GM21423 (cell line): ENCODE data around the gene NABP1.
"Not testable (repeated sequence)": the region's sequence is repeated elsewhere in the genome, so short reads cannot be mapped to it uniquely, and the experiment has no call there.

ENCODE experiments used
- ATAC-seq: cut with Tn5 transposase; IDR thresholded peaks from one replicate; pipeline ENCODE4 v1.9.1; 2021; ENCODE audit warnings: mild to moderate bottlenecking, moderate library complexity; ENCODE audit not compliant: unreplicated experiment

Gene NABP1, protein sequence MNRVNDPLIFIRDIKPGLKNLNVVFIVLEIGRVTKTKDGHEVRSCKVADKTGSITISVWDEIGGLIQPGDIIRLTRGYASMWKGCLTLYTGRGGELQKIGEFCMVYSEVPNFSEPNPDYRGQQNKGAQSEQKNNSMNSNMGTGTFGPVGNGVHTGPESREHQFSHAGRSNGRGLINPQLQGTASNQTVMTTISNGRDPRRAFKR

DNA sequence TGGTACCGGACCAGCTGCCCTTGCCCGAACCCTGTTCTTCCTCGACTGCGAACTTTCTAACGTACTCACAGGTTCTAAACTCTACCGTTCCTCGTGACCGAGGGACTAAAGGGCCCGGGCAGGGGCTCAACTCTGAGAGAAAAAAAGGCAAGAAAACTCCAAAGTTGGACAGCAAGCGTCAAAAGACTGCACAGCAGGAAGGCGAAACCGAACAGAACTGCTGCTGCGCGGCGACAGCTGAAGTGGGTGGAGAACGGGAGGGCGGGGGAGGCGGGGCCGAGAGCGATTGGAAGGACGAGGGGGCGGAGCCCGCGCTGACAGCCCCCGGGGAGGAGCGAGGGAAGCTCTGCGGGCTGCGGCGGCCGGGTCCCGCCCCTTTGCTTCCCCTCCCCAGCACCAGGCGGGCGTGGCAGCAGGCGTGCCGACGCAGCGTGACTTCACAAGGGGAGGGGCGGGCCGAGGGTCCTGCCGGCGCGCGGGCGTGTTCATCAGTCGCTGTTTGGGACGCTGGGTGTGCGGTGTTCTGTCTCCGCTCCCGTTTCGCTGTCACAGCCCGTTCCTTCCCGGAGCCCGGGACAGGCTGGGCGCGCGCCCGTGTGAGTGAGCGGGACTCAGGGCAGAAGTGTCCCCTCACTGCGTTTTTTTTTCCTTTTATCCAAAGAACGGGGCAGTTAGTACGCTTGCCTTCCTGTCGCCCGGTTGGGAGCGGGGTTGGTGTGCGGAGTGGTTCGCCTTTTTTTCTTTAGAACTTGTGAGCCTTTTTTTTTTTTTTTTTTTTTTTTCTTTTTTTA, at the start of gene NABP1:
NABP1 (plus strand) TSS at position 491 of the 791 bp plus-strand sequence. CDS start 479 bp downstream, outside the sequence.
- ATAC-seq: peak; percentile 62

DNA sequence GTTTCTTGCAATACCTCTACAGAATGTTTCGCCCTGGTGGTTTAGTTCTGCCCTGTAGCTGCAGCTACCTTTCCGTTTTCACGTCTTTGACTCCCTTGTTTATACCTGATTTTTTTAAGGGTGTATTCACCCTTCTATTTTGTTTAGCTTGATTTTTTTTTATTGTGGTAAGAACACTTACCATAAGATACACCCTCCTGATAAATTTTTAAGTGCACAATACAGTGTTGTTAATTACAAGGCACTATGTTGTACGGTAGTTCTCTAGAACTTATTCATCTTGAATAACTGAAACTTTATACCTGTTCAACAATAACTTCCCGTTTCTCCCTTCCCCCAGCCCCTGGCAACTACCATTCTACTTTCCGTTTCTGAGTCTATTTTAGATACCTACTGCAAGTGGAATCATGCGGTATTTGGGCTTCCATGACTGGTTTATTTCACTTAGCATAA, 48.9 kb upstream of the NABP1 start:
- no peak for ATAC-seq

DNA sequence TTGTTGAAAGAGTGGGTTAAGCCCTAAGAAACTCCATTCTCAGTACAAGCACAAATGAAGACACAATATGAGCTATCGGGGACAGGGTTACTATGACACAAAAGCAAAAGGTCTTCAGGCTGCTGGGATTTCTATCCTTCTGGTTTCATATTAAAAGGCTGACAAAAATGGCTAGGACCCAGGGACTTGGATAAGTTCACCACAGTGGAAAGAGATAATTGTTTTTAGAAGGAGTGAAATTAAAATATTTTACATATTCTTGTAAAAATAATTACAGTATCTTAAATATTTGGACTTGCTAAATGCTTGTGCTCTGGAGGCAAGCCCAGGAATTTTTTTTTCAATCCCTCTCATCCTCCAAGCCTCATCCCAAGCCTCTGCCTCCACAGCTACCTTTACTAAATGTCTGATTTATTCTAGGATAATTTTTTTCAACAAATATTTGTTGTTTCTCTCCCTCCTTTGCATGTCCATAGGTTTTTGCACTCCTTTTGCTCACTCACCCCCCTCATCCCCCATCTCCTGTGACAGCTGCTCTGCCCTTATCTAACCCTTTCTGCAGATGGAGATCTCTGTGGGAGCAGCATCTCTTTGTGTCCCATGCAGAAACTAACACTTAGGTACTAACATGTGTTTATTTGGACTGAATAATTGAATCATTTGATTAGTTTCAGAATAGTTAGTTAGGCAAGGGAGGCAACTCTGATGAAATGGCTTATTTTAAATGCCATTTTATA, 47.8 kb upstream of the NABP1 start:
- no peak for ATAC-seq

DNA sequence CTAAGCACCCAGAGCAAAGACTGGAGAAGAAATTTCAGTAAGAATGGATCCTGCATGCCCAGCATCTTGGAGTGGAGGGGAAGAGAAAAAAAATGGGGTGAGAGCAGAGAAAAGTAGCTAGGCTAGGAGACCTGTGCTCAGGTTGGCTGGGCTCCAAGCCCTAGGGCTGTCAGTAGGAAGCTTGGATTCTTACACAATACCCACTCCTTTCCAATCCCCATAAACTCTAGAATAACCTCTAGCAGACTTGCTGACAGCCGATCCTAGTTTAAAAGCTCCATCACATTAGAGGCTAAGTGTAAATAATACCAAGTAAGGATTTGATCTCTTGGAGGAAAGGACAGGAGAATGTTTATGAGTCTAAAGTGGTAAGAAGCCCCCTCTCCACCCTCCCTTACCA, 46.2 kb upstream of the NABP1 start:
- no peak for ATAC-seq

DNA sequence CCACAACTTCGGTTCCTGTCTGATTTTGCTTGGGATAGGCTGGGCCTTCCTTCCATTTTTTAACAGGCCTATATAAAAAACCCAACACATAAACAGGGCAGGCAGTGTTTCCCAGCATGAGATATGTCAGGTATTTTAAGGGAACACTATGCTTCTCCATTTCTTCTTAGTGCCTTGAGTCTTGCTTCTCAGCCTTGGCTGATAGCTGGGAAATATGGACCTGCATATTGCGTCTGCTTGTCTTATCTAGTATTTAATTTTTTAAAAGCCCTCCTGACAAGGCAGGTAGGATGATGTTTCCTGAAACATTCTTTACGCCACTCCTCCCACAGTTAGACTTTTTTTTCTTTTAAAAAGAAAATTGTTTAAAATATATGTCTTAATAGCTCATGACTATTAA, 45.5 kb upstream of the NABP1 start:
- no peak for ATAC-seq

DNA sequence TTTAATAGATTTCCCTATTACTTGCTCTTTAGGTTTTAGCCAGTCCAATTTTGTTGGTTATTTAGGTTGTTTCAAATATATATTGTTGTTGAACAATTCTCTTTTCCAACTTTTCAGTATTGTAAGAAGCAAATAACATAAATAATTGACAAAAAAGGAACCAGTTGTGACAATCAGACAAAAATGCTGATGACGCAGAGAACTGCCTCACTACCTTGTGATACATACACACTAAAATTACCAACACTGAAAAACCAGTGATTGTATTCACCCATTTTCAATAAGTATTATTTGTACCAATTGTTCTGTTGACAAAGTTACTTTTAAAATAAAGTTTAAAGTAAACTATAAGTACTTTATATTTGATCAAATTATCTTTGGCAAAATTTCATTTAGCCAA, 43.1 kb upstream of the NABP1 start:
- ATAC-seq: no peak

DNA sequence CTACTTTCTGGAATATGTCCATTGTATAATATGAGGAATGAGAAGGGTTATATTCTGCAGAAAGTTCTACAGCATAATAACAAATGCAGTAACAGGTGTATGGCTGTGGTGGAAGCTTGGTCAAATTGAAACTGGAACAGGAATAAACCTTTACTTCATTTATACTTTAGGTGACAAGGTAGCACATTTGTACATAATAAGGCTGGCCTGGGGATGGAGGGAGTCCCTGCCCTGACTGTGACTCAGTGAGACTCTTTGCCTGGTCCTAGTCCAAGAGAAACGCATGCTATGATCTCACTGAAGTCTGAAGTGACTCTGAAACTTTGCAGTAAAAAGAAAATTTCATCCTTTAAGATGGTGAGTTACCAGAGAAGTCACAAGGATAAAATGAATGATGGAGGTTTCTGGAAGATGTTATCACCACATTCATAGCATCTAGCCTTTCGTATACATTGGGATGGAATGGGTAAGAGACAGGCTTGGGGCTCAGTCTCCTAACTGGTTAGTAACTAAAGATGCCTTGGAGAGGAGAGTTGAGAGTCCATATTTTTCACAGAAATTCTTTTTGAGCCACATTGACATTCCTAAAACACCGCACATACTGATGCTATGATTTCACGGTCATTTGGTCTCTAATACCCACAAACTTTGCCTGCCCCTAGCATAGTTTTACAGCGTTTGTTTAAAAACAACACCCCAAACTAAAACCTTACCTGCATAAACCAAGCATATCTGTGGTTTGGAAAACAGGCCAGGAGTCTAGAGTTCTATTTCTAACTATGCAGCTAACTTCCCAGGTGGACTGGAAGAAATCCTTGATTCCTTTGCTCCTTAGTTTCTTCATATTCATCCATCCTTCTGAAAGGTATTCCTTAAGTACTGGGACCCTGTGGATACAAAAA, 42.4 kb upstream of the NABP1 start:
- ATAC-seq: peak; percentile 82

DNA sequence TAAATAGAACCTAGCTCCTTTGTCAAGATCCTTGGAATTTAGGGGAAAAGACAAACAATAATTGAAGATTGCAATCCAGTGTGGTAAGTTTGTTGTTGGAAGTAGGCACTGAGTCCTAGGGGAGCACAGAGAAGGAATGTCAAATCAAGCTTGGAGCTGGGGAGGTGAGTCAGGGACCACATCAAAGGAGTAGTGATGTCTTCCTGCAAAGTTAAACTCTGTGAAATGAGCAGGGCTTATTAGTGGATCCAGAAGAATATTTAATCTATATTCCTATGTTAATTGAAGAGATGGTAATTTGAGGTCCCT, 41.7 kb upstream of the NABP1 start:
- no peak for ATAC-seq

DNA sequence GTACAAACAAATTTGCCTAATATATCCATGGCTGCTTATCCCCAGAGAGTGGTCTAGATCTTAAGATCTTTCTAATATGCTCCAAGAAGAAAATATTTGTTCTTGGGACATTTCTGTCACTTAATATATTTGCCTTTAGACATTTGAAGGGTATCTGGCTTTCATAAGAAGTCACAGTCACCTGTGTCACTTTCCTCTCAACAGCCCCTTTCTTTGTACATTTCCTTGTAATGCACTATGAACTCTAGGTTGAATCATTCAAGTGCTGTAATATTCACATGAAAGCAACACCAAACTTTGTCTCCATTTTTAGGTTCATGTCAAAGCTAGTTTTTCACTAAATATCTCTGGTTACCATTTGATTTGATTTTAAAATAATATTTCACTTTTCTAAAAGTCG, 41.4 kb upstream of the NABP1 start:
- ATAC-seq: no peak

DNA sequence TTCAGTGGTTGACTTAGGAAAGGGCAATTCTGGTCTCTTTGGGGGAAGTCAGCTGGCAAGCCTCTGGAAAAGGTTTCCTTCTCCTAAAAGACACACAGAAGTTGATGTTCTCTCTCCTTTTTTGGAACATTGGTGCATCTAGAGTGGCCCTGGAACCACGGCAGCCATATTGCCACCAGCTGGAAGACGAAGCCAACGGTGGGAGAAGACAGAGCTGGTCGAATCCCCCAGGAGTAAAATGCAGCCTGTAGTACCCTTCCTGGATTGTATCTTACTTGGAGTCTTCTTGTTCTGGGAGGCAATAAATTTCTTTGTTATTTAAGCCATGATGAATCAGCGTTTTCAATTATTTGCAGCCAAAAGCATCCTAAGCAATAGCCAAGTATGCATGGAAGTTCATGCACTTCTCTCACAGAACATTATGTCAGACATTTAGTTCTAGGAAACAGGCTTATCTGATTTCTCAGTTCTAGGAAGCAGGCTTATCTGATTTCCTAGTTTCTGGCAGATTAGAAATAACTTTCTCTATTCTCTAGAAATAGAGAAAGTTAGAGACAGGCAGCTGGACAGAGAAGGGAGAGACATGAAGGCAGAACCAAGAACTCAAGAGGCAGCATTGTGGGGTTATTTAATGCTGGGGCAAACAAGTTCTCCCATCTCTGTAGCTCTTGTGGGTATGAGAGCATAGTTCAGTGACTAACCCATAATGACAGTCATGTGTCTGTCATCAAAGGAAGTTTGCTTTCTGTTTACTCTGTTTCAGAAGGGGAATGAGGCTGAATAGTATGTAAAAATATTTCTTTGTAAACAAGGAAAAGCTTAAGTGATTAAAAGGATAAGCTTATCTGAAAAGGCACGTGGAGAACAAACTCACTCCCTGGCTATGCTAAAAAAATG, 40.5 kb upstream of the NABP1 start:
- ATAC-seq: peak; percentile 69

DNA sequence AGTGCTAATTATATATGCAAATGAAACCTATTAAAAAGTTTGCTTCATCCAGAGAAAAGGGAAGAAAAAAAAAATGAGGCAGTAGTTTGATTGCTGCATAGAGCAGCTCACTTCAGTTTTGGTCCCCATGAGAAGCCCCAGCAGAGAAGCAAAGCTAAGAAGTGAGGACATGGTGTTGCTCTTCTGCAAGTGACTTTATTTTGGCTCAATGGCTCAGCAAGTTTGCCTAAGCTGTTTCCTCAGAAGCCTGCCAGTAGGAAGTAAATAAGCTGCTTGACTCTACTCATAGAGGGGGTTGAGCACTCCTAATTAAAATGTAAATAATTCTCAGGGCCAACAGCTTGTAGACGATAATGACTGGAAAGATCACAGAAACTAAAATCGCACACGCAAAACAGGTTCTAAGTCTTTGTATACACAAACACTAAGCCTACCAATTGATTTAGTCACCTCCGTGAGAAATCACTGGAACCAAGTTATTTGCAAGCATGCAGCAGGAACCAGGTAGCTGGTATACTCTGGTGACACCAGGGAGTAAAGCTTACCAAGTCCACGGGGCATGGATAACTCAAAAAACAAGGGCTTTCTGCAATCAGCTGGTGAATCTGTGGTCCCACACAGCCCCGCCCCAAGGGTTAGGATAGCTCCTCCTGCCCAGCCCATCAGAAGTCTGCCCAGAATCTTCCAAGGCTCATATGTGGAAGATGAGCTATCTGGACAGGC, 39.7 kb upstream of the NABP1 start:
- no peak for ATAC-seq

DNA sequence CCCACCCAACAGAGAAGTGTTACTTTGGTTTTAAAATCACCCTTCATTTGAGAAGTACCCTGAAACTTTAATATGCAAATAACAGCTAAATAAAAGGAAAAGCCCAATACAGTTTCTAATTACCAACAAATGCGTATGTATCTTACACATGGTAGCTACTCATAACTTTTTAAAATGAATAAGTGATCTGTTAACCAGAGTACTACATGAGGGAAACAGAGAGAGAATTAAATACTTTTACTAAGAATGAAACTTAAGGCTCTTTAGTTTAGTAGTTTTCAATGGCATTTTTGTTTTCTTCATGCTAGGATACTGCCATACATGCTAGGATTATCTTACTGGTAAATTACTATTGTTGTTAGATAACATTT, 39.1 kb upstream of the NABP1 start:
- ATAC-seq: peak; percentile 29

DNA sequence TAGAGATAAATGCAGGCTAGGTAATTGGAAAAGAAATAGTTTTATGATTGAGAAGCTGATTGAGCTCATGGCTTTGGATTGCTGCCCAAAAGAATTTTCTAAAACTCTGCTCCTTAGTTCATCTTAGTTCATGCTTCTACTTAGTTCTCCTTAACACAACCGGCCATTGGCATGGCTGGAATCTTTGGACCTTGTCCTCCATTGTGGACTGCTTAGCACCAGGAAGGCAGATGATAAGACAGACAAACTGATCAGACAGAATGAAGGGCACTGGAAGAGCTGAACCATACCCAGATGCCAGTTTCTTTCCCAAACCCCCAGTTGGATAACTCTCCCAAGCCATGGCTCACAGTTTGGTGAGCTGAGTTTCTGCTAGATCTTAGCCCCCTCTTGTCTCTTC, 36.3 kb upstream of the NABP1 start:
- ATAC-seq: no peak

DNA sequence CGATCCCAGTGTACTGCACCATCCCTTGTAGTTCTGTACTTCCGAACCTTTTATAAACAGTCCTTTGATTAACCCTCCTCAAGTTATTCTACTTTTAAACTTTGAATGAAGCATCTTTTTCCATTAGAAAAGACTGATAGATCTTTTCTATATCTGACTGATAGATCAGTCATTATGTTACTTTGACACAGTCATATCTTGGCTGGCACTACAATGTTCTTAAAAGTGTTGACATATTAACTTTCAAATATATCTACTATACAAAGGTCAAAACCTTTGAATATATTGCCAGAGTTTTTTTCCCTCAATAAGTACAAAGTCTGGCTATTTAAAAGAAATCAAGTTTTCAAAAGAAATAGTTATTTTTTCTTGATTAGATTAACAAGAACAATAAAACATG, 35.4 kb upstream of the NABP1 start:
- ATAC-seq: no peak

DNA sequence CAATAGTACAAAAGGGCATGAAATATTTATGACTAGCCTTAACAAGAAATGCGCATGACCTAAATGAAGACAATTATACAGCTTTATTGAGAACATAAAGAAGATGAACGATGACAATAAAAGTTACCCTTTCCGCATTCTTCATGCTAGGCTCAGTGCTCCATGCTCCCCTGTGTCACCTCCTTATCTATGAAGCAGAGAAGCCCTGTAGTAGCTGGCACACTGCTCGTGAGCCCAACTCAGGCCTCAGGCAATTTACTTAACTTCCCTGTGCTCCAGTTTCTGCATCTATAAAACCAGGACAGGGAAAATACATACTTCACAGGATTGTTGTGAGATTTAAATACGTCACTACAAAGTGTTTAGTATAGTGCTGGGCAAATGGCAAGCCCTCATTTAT, 34.5 kb upstream of the NABP1 start:
- no peak for ATAC-seq

DNA sequence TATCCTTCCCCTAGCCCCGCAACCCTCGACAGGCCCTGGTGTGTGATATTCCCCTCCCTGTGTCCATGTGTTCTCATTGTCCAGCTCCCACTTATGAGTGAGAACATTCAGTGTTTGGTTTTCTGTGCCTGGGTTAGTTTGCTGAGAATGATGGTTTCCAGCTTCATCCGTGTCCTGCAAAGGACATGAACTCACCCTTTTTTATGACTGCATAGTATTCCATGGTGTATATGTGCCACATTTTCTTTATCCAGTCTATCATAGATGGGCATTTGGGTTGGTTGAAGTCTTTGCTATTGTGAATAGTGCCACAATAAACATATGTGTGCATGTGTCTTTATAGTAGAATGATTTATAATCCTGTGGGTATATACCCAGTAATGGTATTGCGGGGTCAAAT, 33.3 kb upstream of the NABP1 start:
- not testable (repeated sequence) for ATAC-seq

DNA sequence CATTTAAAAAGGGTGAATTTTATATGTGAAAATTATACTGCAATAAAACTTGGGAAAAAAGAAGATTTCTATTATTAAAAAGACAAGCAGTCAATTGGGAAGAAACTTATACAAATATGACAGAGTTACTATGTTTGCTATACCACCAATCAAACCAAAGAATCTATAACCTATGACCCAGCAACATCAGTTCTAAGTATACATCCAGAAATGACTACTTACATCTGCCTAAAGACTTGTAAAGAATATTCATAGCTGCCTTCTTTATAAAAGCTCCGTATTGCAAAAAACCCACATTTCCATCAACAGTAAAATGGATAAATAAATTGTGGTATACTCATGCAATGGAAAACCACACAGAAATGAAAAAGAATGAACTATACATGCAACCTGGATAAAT, 32.9 kb upstream of the NABP1 start:
- no peak for ATAC-seq

DNA sequence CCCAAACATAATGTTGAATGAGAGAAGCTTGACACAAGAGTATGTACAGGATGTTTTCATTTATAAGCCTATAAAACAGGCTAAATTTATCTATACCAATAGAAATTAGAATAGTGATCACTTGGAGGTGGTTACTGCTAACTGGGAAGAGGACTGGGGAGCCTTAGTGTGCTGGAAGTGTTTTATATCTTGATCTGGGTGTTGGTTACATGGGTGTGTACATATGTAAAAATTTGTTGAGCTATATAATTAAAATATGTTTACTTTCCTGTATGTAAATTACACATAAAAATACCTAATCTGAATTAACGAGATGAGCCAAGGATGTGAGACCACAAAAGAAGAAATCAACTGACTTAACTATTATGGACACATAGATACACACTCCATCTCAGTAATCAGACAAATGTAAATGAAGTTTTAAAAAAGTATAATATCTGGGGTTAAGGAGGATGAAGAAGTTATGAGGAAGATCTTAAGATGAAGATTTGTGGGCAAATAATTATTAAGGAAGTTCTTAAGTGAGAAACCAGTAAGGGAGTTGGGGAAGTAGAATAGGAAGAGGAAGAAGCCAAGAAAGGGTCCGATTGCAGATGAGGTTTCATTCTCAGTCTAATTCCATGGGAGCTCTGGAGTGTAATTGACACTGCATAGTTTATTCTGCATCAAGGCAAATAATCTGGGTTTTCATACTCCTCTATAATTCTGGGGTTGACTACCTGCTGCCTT, 32.3 kb upstream of the NABP1 start:
- ATAC-seq: no peak
